Nephron progenitor cell (in vitro differentiated cells): ENCODE measurements around the gene GRIN2D.

Experiments used
- DNase-seq: peaks from one replicate; pipeline ENCODE4 v3.0.0; 2021
- H3K27ac Mint-ChIP-seq: 2 replicates; pipeline ENCODE4 v1.8.0; 2021; ENCODE audit warnings: mild to moderate bottlenecking, moderate library complexity, mixed read lengths
- H3K27me3 Mint-ChIP-seq: 2 replicates; pipeline ENCODE4 v1.8.0; 2021; ENCODE audit warnings: mild to moderate bottlenecking, low read depth, mixed read lengths; ENCODE audit not compliant: poor library complexity
- H3K36me3 Mint-ChIP-seq: 2 replicates; pipeline ENCODE4 v1.8.0; 2021; ENCODE audit warnings: low read depth, mixed read lengths
- H3K4me1 Mint-ChIP-seq: 2 replicates; pipeline ENCODE4 v1.8.0; 2021; ENCODE audit warnings: mixed read lengths
- H3K4me3 Mint-ChIP-seq: 2 replicates; pipeline ENCODE4 v1.8.0; 2021; ENCODE audit warnings: mild to moderate bottlenecking, moderate library complexity, mixed read lengths
- H3K9me3 Mint-ChIP-seq: 2 replicates; pipeline ENCODE4 v1.8.0; 2021; ENCODE audit warnings: mild to moderate bottlenecking, moderate library complexity, mixed read lengths
- TF ChIP-seq, protein P1 (sequence below): fragments of 200-600 bp; sonication (generic); IDR thresholded peaks from 2 replicates; pipeline ENCODE4 v1.5.0; 2021; ENCODE audit warnings: antibody characterized with exemption

The GRIN2D gene

GRCh38 chr19:48421548-48421947, 28.1 kb downstream of the GRIN2D start:
- Mint-ChIP-seq H3K27me3 (no peaks in the 10 kb centered on the region), H3K36me3 (peaks cover 14% of the 10 kb centered on the region), H3K4me3 (no peak overlapping the region), H3K9me3 (no peaks in the 10 kb centered on the region), H3K27ac (no peak overlapping the region), H3K4me1 (peaks cover 35% of the 10 kb centered on the region)
- TF ChIP-seq, protein P1, sequence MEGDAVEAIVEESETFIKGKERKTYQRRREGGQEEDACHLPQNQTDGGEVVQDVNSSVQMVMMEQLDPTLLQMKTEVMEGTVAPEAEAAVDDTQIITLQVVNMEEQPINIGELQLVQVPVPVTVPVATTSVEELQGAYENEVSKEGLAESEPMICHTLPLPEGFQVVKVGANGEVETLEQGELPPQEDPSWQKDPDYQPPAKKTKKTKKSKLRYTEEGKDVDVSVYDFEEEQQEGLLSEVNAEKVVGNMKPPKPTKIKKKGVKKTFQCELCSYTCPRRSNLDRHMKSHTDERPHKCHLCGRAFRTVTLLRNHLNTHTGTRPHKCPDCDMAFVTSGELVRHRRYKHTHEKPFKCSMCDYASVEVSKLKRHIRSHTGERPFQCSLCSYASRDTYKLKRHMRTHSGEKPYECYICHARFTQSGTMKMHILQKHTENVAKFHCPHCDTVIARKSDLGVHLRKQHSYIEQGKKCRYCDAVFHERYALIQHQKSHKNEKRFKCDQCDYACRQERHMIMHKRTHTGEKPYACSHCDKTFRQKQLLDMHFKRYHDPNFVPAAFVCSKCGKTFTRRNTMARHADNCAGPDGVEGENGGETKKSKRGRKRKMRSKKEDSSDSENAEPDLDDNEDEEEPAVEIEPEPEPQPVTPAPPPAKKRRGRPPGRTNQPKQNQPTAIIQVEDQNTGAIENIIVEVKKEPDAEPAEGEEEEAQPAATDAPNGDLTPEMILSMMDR, result no peak
- DNase-seq, result no peak

DNA sequence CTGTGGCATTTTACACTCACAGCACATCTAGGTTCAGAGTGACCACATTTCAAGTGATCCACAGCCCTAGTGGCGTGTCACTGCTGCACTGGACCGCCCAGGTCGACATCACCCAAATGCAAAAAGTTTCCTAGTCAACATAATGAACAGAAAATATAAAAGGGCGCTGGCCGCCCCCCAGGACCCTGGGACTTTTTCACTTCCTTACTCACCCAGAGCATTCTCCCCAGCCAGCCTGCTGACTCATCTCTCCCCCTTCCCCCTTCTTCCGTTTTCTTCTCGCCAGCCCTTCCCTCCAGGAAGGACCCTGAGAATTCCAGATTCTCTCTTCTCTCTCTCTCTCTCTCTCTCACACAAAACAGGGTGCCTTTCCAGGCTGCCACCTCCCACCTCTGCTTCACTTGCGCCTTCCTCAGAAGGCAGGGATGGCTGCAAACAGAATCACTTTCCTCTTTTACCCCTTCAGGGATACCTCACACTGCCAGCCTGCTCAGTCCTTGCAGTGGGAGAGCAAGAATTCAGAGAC, 31.3 kb downstream of the GRIN2D start:
- Mint-ChIP-seq H3K27ac (peak overlapping the region; percentile 89), H3K27me3 (peaks cover 3% of the 10 kb centered on the region), H3K9me3 (no peaks in the 10 kb centered on the region), H3K4me1 (peaks cover 8% of the 10 kb centered on the region), H3K4me3 (peak overlapping the region; percentile 23), H3K36me3 (peaks cover 17% of the 10 kb centered on the region)
- no peak for DNase-seq
- TF ChIP-seq, protein P1, result no peak

DNA sequence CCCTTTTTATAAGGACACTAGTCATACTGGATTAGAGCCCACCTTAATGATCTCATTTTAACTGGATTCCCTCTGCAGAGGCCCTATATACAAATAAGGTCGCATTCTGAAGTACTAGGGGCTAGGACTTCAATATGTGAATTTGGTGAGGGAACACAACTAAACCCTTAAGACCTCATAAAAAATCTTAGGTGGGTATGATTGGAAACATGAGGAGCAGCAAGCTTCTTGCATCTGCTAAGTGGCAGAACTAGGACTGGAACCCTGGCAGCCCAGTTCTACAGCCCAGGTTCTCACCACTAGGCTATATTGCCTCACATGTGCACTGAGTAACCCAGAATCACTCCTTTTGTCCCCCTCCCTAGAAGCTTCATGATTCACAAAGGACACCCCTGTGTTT, 35.2 kb downstream of the GRIN2D start:
- TF ChIP-seq, protein P1, result no peak
- peaks cover 34% of the 10 kb centered on the region for H3K36me3 Mint-ChIP-seq
- peaks cover 8% of the 10 kb centered on the region for H3K4me1 Mint-ChIP-seq
- peaks cover 6% of the 10 kb centered on the region for H3K27me3 Mint-ChIP-seq
- H3K9me3 Mint-ChIP-seq, result peaks cover 13% of the 10 kb centered on the region
- DNase-seq, result no peak
- no peak overlapping the region for H3K4me3 Mint-ChIP-seq
- no peak overlapping the region for H3K27ac Mint-ChIP-seq

GRCh38 chr19:48433337-48433736, 39.9 kb downstream of the GRIN2D start:
- peaks cover 22% of the 10 kb centered on the region for H3K4me1 Mint-ChIP-seq
- H3K27me3 Mint-ChIP-seq, result peaks cover 3% of the 10 kb centered on the region
- TF ChIP-seq, protein P1, result no peak
- peaks cover 31% of the 10 kb centered on the region for H3K36me3 Mint-ChIP-seq
- H3K27ac Mint-ChIP-seq, result no peak overlapping the region
- DNase-seq, result no peak
- H3K9me3 Mint-ChIP-seq, result peaks cover 13% of the 10 kb centered on the region
- no peak overlapping the region for H3K4me3 Mint-ChIP-seq

- Mint-ChIP-seq H3K4me1 (peaks cover 25% of the 10 kb centered on the region), H3K27ac (no peak overlapping the region), H3K36me3 (peaks cover 17% of the 10 kb centered on the region), H3K9me3 (peaks cover 5% of the 10 kb centered on the region), H3K27me3 (no peaks in the 10 kb centered on the region), H3K4me3 (no peak overlapping the region)
- DNase-seq, result no peak
- TF ChIP-seq, protein P1, result no peak
Observed at GRCh38 chr19:48436586-48436985, 43.1 kb downstream of the GRIN2D start.

DNA sequence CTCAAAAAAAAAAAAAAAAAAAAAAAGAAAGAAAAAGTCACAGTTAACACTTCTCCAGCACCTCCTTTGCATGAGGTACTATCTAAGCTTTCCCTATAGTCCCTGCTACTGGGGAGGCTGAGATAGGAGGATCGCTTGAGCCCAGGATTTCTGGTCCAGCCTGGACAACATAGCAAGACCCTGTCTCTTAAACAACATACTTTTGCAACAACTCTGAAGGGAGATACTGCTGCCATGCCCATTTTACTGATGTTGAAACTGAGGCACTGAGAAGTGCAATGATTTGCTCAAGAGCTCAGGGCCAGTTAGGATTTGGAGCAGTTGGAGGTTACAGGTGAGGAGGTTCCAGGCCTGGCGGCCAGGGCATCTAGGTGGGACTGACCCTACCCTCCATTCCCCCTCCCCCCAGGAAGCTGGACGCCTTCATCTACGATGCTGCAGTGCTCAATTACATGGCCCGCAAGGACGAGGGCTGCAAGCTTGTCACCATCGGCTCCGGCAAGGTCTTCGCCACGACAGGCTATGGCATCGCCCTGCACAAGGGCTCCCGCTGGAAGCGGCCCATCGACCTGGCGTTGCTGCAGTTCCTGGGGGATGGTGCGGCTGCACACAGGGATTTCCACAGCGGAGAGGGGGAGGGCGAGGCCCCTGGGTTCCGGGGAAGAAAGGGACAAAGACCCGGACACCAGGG, 48.0 kb downstream of the GRIN2D start:
- Mint-ChIP-seq H3K27ac (no peak overlapping the region), H3K27me3 (no peaks in the 10 kb centered on the region), H3K9me3 (peaks cover 4% of the 10 kb centered on the region), H3K4me1 (peaks cover 45% of the 10 kb centered on the region), H3K4me3 (no peak overlapping the region), H3K36me3 (peaks cover 19% of the 10 kb centered on the region)
- no peak for DNase-seq
- TF ChIP-seq, protein P1, result no peak
